K562 (cell line): ENCODE data around the gene ABCA4. TPM values are rescaled to one million over a fixed set of nuclear protein-coding genes. Genes with fewer than 3 reads are reported as not detected.

Experiments used
- ATAC-seq: fragments of 200-7000 bp; cut with Tn5 transposase; 3 replicates; pipeline ENCODE4 v1.9.1; 2020; ENCODE audit warnings: moderate library complexity
- BruUV-seq: library from RNA; stranded (reverse); fragments of 400-500 nt; replicated peaks from 2 replicates; lab custom pipeline; 2021; lab: Mats Ljungman, UMichigan
- CTCF ChIA-PET: fragments of 300-600 bp; formaldehyde crosslinking; extraction: SDS; loops from one replicate; lab custom pipeline; 2021; ENCODE audit warnings: low intra/inter-chr PET ratio; lab: Yijun Ruan, JAX
- POLR2A ChIA-PET: fragments of 300-600, 350-650 bp; sonication (Branson Sonifier 250); formaldehyde crosslinking; extraction: SDS; loops from one replicate; lab custom pipeline; 2021; ENCODE audit warnings: antibody characterized with exemption, inconsistent platforms; lab: Yijun Ruan, JAX
- DNase-seq, 4 experiments: peaks; one replicate each; pipeline versions ENCODE4 v3.0.0 to v3.0.0-alpha.2; 2011 to 2018; ENCODE audit warnings: low spot score in 3 of 4, mixed read lengths in 3 of 4; ENCODE audit errors: extremely low read depth in 1 of 4
- FAIRE-seq: peaks from 2 replicates; lab custom pipeline; 2011; peaks lifted over from hg19 to GRCh38; lab: Jason Lieb, UNC
- H2AFZ ChIP-seq: 2 replicates; pipeline ENCODE4 v1.6.0; 2011; ENCODE audit warnings: low read depth, low read length, control low read depth, inconsistent platforms
- H3K27ac ChIP-seq: fragments of 200-600 bp; 3 replicates; pipeline ENCODE4 v1.8.0; 2011; ENCODE audit warnings: low read depth, mild to moderate bottlenecking, control low read depth, inconsistent platforms, low read length, moderate library complexity, mixed read lengths; ENCODE audit errors: extremely low read depth
- H3K27me3 ChIP-seq, 2 experiments: fragments of 300-600 bp in 1 of 2; 2 replicates in 1 of 2; 3 replicates in 1 of 2; pipeline versions ENCODE4 v1.6.0 to v1.8.0; 2011; ENCODE audit warnings: inconsistent platforms in 2 of 2, low read length in 2 of 2, mild to moderate bottlenecking in 1 of 2, mixed read lengths in 1 of 2, moderate library complexity in 1 of 2; ENCODE audit not compliant: control insufficient read depth in 2 of 2, insufficient read depth in 2 of 2
- H3K36me3 ChIP-seq: fragments of 300-600 bp; 3 replicates; pipeline ENCODE4 v1.8.0; 2011; ENCODE audit warnings: mild to moderate bottlenecking, low read length, inconsistent platforms; ENCODE audit not compliant: control insufficient read depth, insufficient read depth
- H3K4me1 ChIP-seq, 2 experiments: fragments of 200-600 bp in 1 of 2; replicated peaks in 1 of 2; 2 replicates in 1 of 2; 3 replicates in 1 of 2; pipeline versions ENCODE4 v1.5.1 to v1.8.0; 2011; ENCODE audit warnings: inconsistent platforms in 2 of 2, low read length in 2 of 2, mild to moderate bottlenecking in 1 of 2, mixed read lengths in 1 of 2, moderate library complexity in 1 of 2; ENCODE audit not compliant: control insufficient read depth in 2 of 2, insufficient read depth in 2 of 2
- H3K4me2 ChIP-seq: 2 replicates; pipeline ENCODE4 v1.6.1; 2011; ENCODE audit warnings: low read length, control low read depth, inconsistent platforms, mixed read lengths; ENCODE audit not compliant: insufficient read depth
- H3K4me3 ChIP-seq: fragments of 200-600 bp; sonication (generic), shearing (Covaris generic); 2 replicates; pipeline ENCODE4 v1.5.1; 2016; ENCODE audit warnings: control low read depth, inconsistent platforms
- H3K79me2 ChIP-seq: fragments of 200-600 bp; 3 replicates; pipeline ENCODE4 v1.8.0; 2011; ENCODE audit warnings: low read length, inconsistent platforms; ENCODE audit not compliant: control insufficient read depth, insufficient read depth
- H3K9ac ChIP-seq, 2 experiments: 2 replicates each; pipeline versions ENCODE4 v1.6.0 to v1.6.1; 2011; ENCODE audit warnings: low read depth in 2 of 2, low read length in 2 of 2, control low read depth in 1 of 2, inconsistent platforms in 1 of 2, mild to moderate bottlenecking in 1 of 2, mixed read lengths in 1 of 2; ENCODE audit not compliant: insufficient read depth in 1 of 2
- H3K9me1 ChIP-seq: one replicate; pipeline ENCODE4 v1.6.0; 2011; ENCODE audit warnings: inconsistent platforms, mild to moderate bottlenecking, low read length, moderate library complexity; ENCODE audit not compliant: control insufficient read depth, insufficient read depth
- H3K9me3 ChIP-seq: replicated peaks from 2 replicates; pipeline ENCODE4 v1.5.1; 2011; ENCODE audit warnings: low read depth, low read length, inconsistent platforms; ENCODE audit not compliant: control insufficient read depth, insufficient read depth
- H4K20me1 ChIP-seq: replicated peaks from 2 replicates; pipeline ENCODE4 v1.6.1; 2011; ENCODE audit warnings: low read length, inconsistent platforms, mixed read lengths; ENCODE audit not compliant: control insufficient read depth, insufficient read depth
- ERF ChIP-seq: fragments of 450-650 bp; formaldehyde crosslinking; IDR thresholded peaks from 2 replicates; pipeline ENCODE4 v1.4.0; 2020; ENCODE audit warnings: mild to moderate bottlenecking, mixed read lengths
- ILF3 ChIP-seq: fragments of 450-650 bp; IDR thresholded peaks from 2 replicates; pipeline ENCODE4 v1.6.1; 2018; ENCODE audit warnings: antibody characterized with exemption, mild to moderate bottlenecking, moderate library complexity, borderline replicate concordance
- THAP7 ChIP-seq: fragments of 250-450 bp; sonication (Bioruptor Pico); IDR thresholded peaks from 2 replicates; pipeline ENCODE4 v1.5.0; 2021
- WGBS: fragments of 100-300 bp; shearing (Covaris generic); methylation state at CpG from one replicate; pipeline ENCODE4 v1.1.6; 2016; ENCODE audit warnings: low coverage, mixed read lengths; ENCODE audit not compliant: insufficient coverage; ENCODE audit errors: missing lambda C conversion rate; 5-methylcytosine and 5-hydroxymethylcytosine counted together
- in situ Hi-C: fragments of 300-500 bp; cut with MboI; formaldehyde crosslinking; loops from 4 replicates; pipeline ENCODE4 v1.15.0; 2018; ENCODE audit warnings: inconsistent platforms, mixed read lengths
- intact Hi-C: fragments of 100-400 bp; cut with micrococcal nuclease; formaldehyde crosslinking; loops from 2 replicates; pipeline ENCODE4 v1.14.2; 2022
- polyA plus RNA-seq, 8 experiments: library from polyadenylated mRNA; depleted of rRNA in 4 of 8; stranded (reverse) in 5 of 8; unstranded in 3 of 8; fragments of >200 nt; fragmentation: Nextera tagmentation in 2 of 8; fragmentation: Illumina TruSeq in 1 of 8; extraction: Ambion mirVana in 2 of 8; extraction: Trizol in 1 of 8; gene quantifications; 2 replicates each; pipeline versions ENCODE4 v1.2.1 to v1.2.3, GENCODE V29; 2011 to 2014; ENCODE audit warnings: inconsistent platforms in 1 of 8, missing spikeins in 1 of 8
- total RNA-seq, 7 experiments: library from RNA; depleted of rRNA in 6 of 7; stranded (reverse); fragments of >200 nt in 6 of 7; fragmentation: Illumina TruSeq in 2 of 7; extraction: Trizol in 2 of 7; gene quantifications; 2 replicates each; pipeline versions ENCODE4 v1.2.1 to v1.2.3, GENCODE V29; 2011 to 2021; ENCODE audit warnings: low replicate concordance in 1 of 7

The ABCA4 gene
- total and polyA plus RNA-seq, 9 of the 15 experiments (the other 6 are each of a cell fraction or from before 2014, with no cell fraction given): 0.01 to 0.04 TPM; not detected in 7

- H3K36me3 ChIP-seq: no peaks in the 10 kb centered on the region
- H3K4me2 ChIP-seq: no peak overlapping the region
- CTCF ChIA-PET: no interaction called here
- H3K9me3 ChIP-seq: no peaks in the 10 kb centered on the region
- no peak for FAIRE-seq
- no peak for ATAC-seq
- H3K79me2 ChIP-seq: no peaks in the 10 kb centered on the region
- POLR2A ChIA-PET: interaction anchor here (0.6 to 1.2 kb wide), 3 partner anchors 12 to 90 kb away, joined by 3 to 4 read pairs (median 4); no protein-coding TSS in a partner anchor
- no peaks in the 10 kb centered on the region for H3K9me1 ChIP-seq
- no peaks in the 10 kb centered on the region for H4K20me1 ChIP-seq
- no TSS peak for BruUV-seq
- no peak overlapping the region for H3K9ac ChIP-seq
- H3K27ac ChIP-seq: no peak overlapping the region
- WGBS: 0% methylated on average over 1 of the region's 1 CpG
- peaks cover 0 to 4% of the 10 kb centered on the region in 2 experiments; a peak in 2 of 5 replicates for H3K4me1 ChIP-seq
- TF ChIP-seq THAP7: no peak
- no peak for TF ChIP-seq ERF (CRISPR knock-in tag)
- no peak for TF ChIP-seq ILF3
- DNase-seq: no peak
- no peak overlapping the region for H2AFZ ChIP-seq
- H3K4me3 ChIP-seq: no peak overlapping the region
- intact Hi-C loops: no loop called here
- peaks cover 0 to 13% of the 10 kb centered on the region in 2 experiments; a peak in 3 of 5 replicates for H3K27me3 ChIP-seq
- in situ Hi-C loops: no loop called here
These were observed 139.7 kb downstream of the ABCA4 start for GRCh38 chr1:93981274-93981667.
